Airway epithelial cell (primary cell): ENCODE measurements around the gene MYO1D. TPM values are rescaled to one million over a fixed set of nuclear protein-coding genes. Genes with fewer than 3 reads are reported as not detected.

Experiments
- total RNA-seq: library from RNA; depleted of rRNA; stranded (reverse); fragments of >200 nt; gene quantifications from 2 replicates; pipeline ENCODE4 v1.2.3, GENCODE V29; 2015

The MYO1D gene
- total RNA-seq: 24.1 and 34.2 TPM in 2 replicates

GRCh38 chr17:32876417-32877163 is at the start of gene MYO1D:
MYO1D (minus strand) TSS chr17:32877124; CDS start chr17:32876872, 252 bp downstream.

GRCh38 chr17:32486701-32487472 is 390.0 kb downstream of the MYO1D start, which contains the start of gene CDK5R1:
CDK5R1 (plus strand) TSS chr17:32486993; CDS start chr17:32487621, 628 bp downstream.

GRCh38 chr17:32444301-32445073 is 432.4 kb downstream of the MYO1D start, which contains the start of gene PSMD11:
PSMD11 (plus strand) TSS chr17:32444510; CDS start chr17:32444524, 14 bp downstream.

Other genes starting within 250 kb of the MYO1D start
- gene TMEM98, start 51.0 kb upstream of the MYO1D start, total RNA-seq: 52.4 and 70.4 TPM in 2 replicates
- not detected in 2 replicates for gene SPACA3, start 114.7 kb upstream of the MYO1D start, total RNA-seq